ENCODE results near the gene GTF2E1. TPM values are rescaled to one million over a fixed set of nuclear protein-coding genes. Genes with fewer than 3 reads are reported as not detected.
A peak's percentile ranks its signal among the peaks of the same experiment; 100 is the strongest.
"Not testable (repeated sequence)": the region's sequence is repeated elsewhere in the genome, so short reads cannot be mapped to it uniquely, and the experiment has no call there.

Gene GTF2E1
- total RNA-seq, 1 donor from 2014 or later: 59.0 TPM

DNA sequence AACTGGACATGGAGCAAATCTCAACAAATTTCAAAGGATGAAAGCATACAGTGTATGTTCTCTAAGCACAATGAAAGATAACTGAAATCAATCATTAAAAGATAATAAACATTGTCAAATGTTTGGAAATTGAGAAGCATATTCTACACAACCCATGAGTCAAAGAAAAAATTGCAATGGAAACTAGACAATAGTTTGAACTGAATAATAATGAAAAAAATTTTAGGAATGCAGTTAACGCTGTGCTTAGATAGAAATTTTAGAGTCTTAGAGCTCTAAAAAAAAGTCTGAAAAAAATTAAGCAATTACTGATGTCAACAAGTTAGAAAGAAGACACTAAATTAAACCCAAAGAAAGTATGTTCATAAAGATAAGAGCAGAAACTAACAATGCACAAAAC, 15.8 kb upstream of the GTF2E1 start:
- TF ChIP-seq, protein P1, sequence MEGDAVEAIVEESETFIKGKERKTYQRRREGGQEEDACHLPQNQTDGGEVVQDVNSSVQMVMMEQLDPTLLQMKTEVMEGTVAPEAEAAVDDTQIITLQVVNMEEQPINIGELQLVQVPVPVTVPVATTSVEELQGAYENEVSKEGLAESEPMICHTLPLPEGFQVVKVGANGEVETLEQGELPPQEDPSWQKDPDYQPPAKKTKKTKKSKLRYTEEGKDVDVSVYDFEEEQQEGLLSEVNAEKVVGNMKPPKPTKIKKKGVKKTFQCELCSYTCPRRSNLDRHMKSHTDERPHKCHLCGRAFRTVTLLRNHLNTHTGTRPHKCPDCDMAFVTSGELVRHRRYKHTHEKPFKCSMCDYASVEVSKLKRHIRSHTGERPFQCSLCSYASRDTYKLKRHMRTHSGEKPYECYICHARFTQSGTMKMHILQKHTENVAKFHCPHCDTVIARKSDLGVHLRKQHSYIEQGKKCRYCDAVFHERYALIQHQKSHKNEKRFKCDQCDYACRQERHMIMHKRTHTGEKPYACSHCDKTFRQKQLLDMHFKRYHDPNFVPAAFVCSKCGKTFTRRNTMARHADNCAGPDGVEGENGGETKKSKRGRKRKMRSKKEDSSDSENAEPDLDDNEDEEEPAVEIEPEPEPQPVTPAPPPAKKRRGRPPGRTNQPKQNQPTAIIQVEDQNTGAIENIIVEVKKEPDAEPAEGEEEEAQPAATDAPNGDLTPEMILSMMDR (IDR thresholded peaks at IDR 0.05; ENCODE audit: unreplicated experiment): no peak
- H3K27ac Mint-ChIP-seq (ENCODE audit: unreplicated experiment): no peak overlapping the region
- H3K4me3 Mint-ChIP-seq (ENCODE audit: unreplicated experiment): no peak overlapping the region
- H3K36me3 Mint-ChIP-seq (ENCODE audit: low read depth, unreplicated experiment): no peaks in the 10 kb centered on the region
- H3K27me3 Mint-ChIP-seq (ENCODE audit: unreplicated experiment): peaks cover 1% of the 10 kb centered on the region
- no peaks in the 10 kb centered on the region for H3K4me1 Mint-ChIP-seq (ENCODE audit: unreplicated experiment)
- H3K9me3 Mint-ChIP-seq (ENCODE audit: unreplicated experiment): no peaks in the 10 kb centered on the region
- DNase-seq (ENCODE audit: low spot score): no peak

GRCh38 chr3:120730576-120731542, 11.7 kb upstream of the GTF2E1 start:
- Mint-ChIP-seq H3K27ac (ENCODE audit: unreplicated experiment) (no peak overlapping the region), H3K27me3 (ENCODE audit: unreplicated experiment) (peaks cover 1% of the 10 kb centered on the region), H3K36me3 (ENCODE audit: low read depth, unreplicated experiment) (peaks cover 9% of the 10 kb centered on the region), H3K9me3 (ENCODE audit: unreplicated experiment) (no peaks in the 10 kb centered on the region), H3K4me1 (ENCODE audit: unreplicated experiment) (no peaks in the 10 kb centered on the region), H3K4me3 (ENCODE audit: unreplicated experiment) (no peak overlapping the region)
- no peak for DNase-seq (ENCODE audit: low spot score)
- TF ChIP-seq, protein P1 (IDR thresholded peaks at IDR 0.05; ENCODE audit: unreplicated experiment): no peak

GRCh38 chr3:120738006-120738405, 4.5 kb upstream of the GTF2E1 start:
- not testable (repeated sequence) for H3K4me3 Mint-ChIP-seq (ENCODE audit: unreplicated experiment); H3K27ac Mint-ChIP-seq (ENCODE audit: unreplicated experiment); H3K27me3 Mint-ChIP-seq (ENCODE audit: unreplicated experiment); H3K4me1 Mint-ChIP-seq (ENCODE audit: unreplicated experiment); DNase-seq (ENCODE audit: low spot score)
- Mint-ChIP-seq H3K36me3 (ENCODE audit: low read depth, unreplicated experiment) (peaks cover 30% of the 10 kb centered on the region), H3K9me3 (ENCODE audit: unreplicated experiment) (peaks cover 10% of the 10 kb centered on the region)

- Mint-ChIP-seq H3K4me1 (ENCODE audit: unreplicated experiment) (peaks cover 35% of the 10 kb centered on the region), H3K27me3 (ENCODE audit: unreplicated experiment) (peaks cover 6% of the 10 kb centered on the region), H3K27ac (ENCODE audit: unreplicated experiment) (no peak overlapping the region), H3K4me3 (ENCODE audit: unreplicated experiment) (no peak overlapping the region), H3K9me3 (ENCODE audit: unreplicated experiment) (peaks cover 6% of the 10 kb centered on the region), H3K36me3 (ENCODE audit: low read depth, unreplicated experiment) (peaks cover 19% of the 10 kb centered on the region)
- no peak for DNase-seq (ENCODE audit: low spot score)
- TF ChIP-seq, protein P1 (IDR thresholded peaks at IDR 0.05; ENCODE audit: unreplicated experiment): no peak
Measured at GRCh38 chr3:120741320-120741719, 1.2 kb upstream of the GTF2E1 start.

GRCh38 chr3:120741837-120742197, 727 bp upstream of the GTF2E1 start:
- peak overlapping the region; percentile 93 for H3K27ac Mint-ChIP-seq (ENCODE audit: unreplicated experiment)
- peaks cover 35% of the 10 kb centered on the region for H3K4me1 Mint-ChIP-seq (ENCODE audit: unreplicated experiment)
- H3K4me3 Mint-ChIP-seq (ENCODE audit: unreplicated experiment): peak overlapping the region; percentile 92
- DNase-seq (ENCODE audit: low spot score): no peak
- H3K27me3 Mint-ChIP-seq (ENCODE audit: unreplicated experiment): peaks cover 6% of the 10 kb centered on the region
- TF ChIP-seq, protein P1 (IDR thresholded peaks at IDR 0.05; ENCODE audit: unreplicated experiment): no peak
- peaks cover 16% of the 10 kb centered on the region for H3K36me3 Mint-ChIP-seq (ENCODE audit: low read depth, unreplicated experiment)
- peaks cover 5% of the 10 kb centered on the region for H3K9me3 Mint-ChIP-seq (ENCODE audit: unreplicated experiment)

Measured in endothelial cell (in vitro differentiated cells).